ENCODE results near the gene VSTM4.

DNA sequence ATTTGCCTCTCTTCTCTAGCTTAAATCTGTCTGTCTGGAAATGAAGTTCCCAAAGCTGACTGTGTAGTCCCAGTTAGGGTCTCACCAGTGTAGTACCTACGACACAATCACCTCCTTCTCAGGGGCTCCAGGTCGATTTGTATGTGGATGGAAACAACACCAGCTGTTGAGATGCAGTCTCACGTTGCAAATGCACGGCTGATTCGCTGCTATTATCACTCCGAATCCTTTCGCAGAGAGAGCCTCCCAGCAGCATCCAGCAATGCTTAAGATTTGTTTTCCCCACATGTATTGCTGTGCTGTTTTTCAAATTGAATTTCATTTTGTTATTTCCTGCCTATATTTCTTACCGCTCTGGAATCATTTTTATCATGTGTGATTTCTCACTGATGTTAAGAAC is 16.3 kb downstream of the VSTM4 start:
- no peak for TF ChIP-seq EZH2 (IDR thresholded peaks at IDR 0.05; ENCODE audit: low read length, missing control alignments)
- TF ChIP-seq, protein P1, sequence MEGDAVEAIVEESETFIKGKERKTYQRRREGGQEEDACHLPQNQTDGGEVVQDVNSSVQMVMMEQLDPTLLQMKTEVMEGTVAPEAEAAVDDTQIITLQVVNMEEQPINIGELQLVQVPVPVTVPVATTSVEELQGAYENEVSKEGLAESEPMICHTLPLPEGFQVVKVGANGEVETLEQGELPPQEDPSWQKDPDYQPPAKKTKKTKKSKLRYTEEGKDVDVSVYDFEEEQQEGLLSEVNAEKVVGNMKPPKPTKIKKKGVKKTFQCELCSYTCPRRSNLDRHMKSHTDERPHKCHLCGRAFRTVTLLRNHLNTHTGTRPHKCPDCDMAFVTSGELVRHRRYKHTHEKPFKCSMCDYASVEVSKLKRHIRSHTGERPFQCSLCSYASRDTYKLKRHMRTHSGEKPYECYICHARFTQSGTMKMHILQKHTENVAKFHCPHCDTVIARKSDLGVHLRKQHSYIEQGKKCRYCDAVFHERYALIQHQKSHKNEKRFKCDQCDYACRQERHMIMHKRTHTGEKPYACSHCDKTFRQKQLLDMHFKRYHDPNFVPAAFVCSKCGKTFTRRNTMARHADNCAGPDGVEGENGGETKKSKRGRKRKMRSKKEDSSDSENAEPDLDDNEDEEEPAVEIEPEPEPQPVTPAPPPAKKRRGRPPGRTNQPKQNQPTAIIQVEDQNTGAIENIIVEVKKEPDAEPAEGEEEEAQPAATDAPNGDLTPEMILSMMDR (conservative IDR thresholded peaks at IDR 0.05 in 1 of 2, IDR thresholded peaks at IDR 0.05 in 1 of 2; ENCODE audit: low read depth in 1 of 2, low read length in 2 of 2) = no peak
